VCaP (cell line): Measurements from ENCODE around the gene ABLIM3.

Experiments
- H3K27ac ChIP-seq: fragments of 450-650 bp; 2 replicates; pipeline ENCODE4 v1.5.1; 2017
- CTCF ChIP-seq: fragments of 450-650 bp; conservative IDR thresholded peaks from 2 replicates; pipeline ENCODE4 v1.5.1; 2017; ENCODE audit warnings: mild to moderate bottlenecking, moderate library complexity

The ABLIM3 gene

DNA sequence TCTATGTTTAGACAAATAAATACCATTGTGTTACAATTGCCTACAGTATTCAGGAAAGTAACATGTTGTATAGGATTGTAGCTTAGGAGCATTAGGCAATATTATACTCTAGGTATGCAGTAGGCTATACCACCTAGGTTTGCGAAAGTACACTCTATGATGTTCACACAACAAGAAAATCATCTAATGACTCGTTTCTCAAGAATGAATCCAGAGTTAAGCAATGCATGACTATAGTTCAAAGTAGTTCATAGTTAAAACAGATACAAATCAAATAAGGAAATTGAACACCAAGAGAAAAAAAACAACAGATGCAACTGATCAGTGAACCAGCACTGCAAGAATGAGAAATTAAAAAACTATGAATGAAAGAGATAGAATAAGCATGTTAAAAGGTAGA is 27.6 kb upstream of the ABLIM3 start:
- no peak for TF ChIP-seq CTCF
- peak overlapping the region; percentile 37; the same call in 1 of the 2 replicates for H3K27ac ChIP-seq

GRCh38 chr5:149114403-149115312 is 26.6 kb upstream of the ABLIM3 start:
- peak overlapping the region; percentile 37 for H3K27ac ChIP-seq
- peak; percentile 85 for TF ChIP-seq CTCF

DNA sequence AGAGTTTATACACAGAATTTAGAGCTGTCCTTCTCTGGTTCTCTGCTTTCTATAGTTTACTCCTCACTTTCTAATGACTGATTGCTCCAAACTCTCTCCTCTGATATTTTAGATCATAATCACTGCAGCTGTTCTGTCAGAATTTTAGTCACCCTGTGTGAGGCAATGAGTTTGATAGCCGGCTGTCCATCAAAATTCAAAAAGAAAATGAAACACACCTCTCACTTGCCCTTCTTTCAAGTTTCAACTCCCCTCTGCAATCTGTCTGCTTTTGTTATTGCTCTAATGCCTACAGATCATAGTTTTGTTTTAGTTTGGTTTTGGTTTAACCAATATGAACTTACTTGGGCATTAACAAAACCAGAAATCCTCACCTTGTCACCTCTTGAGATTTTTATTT is 23.3 kb upstream of the ABLIM3 start:
- H3K27ac ChIP-seq = no peak overlapping the region
- TF ChIP-seq CTCF = no peak

DNA sequence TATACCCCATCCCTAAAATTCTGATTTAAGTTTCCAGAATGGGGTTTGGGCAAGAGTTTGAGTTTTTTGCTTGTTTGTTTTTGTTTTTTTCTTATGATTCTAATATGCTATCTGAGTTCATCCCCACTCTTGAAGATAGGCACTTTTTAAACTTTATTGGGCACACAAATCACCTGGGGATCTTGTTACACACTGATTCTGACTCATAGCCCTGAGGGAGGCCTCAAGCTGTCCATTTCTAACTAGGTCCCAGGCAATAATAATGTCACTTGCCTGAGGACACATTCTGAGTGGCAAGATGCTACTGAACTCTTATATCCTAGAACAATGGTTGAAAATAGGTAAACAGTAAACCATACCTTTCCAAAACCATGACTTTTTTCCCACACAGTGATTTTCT is 22.8 kb upstream of the ABLIM3 start:
- TF ChIP-seq CTCF = no peak
- H3K27ac ChIP-seq = no peak overlapping the region

- TF ChIP-seq CTCF = no peak
- H3K27ac ChIP-seq = no peak overlapping the region
Observed at GRCh38 chr5:149121145-149121544, 20.1 kb upstream of the ABLIM3 start.

DNA sequence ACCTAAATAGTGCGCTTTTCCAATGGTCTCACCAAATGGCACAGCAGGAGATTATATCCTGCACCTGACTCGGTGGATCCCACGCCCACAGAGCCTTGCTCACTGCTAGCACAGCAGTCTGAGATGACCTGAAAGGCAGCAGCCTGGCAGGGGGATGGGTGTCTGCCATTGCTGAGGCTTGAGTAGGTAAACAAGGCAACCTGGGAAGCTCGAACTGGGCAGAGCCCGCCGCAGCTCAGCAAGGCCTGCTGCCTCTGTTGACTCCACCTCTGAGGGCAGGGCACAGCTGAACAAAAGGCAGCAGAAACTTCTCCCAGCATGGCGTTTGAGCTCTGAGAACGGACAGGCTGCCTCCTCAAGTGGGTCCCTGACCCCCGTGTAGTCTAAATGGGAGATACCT is 18.1 kb upstream of the ABLIM3 start:
- H3K27ac ChIP-seq = no peak overlapping the region
- no peak for TF ChIP-seq CTCF

GRCh38 chr5:149125386-149125891 is 15.9 kb upstream of the ABLIM3 start:
- peak; percentile 73 for TF ChIP-seq CTCF
- peak overlapping the region; percentile 93 for H3K27ac ChIP-seq
